ENCODE measurements around the gene GNS. TPM values are rescaled to one million over a fixed set of nuclear protein-coding genes. Genes with fewer than 3 reads are reported as not detected.

Gene GNS
- total RNA-seq, 1 experiment from 2014 or later = 54.7 TPM

GRCh38 chr12:64756376-64756775, 2.8 kb downstream of the GNS start:
- no peaks in the 10 kb centered on the region for H3K27me3 Mint-ChIP-seq (ENCODE audit: insufficient read depth, unreplicated experiment)
- no peak for DNase-seq (ENCODE audit: unreplicated experiment)
- intact Hi-C loops (cut with micrococcal nuclease) = no loop called here
- H3K36me3 Mint-ChIP-seq (ENCODE audit: insufficient read depth, unreplicated experiment) = peaks cover 11% of the 10 kb centered on the region
- ChIA-PET POLR2A (interaction anchor here (0.6 to 1.8 kb wide), 3 partner anchors 8 to 911 kb away, joined by 3 to 7 read pairs (median 6); no protein-coding TSS in a partner anchor), CTCF (interaction anchor here (0.6 to 2.2 kb wide), 4 partner anchors 9 to 482 kb away, joined by 3 to 10 read pairs (median 5); no protein-coding TSS in a partner anchor)
- H3K4me1 Mint-ChIP-seq (ENCODE audit: insufficient read depth, unreplicated experiment) = peaks cover 10% of the 10 kb centered on the region
- no peak overlapping the region for H3K4me3 Mint-ChIP-seq (ENCODE audit: unreplicated experiment)
- no TSS peak for BruUV-seq (replicated peaks)
- TF ChIP-seq, protein P1, sequence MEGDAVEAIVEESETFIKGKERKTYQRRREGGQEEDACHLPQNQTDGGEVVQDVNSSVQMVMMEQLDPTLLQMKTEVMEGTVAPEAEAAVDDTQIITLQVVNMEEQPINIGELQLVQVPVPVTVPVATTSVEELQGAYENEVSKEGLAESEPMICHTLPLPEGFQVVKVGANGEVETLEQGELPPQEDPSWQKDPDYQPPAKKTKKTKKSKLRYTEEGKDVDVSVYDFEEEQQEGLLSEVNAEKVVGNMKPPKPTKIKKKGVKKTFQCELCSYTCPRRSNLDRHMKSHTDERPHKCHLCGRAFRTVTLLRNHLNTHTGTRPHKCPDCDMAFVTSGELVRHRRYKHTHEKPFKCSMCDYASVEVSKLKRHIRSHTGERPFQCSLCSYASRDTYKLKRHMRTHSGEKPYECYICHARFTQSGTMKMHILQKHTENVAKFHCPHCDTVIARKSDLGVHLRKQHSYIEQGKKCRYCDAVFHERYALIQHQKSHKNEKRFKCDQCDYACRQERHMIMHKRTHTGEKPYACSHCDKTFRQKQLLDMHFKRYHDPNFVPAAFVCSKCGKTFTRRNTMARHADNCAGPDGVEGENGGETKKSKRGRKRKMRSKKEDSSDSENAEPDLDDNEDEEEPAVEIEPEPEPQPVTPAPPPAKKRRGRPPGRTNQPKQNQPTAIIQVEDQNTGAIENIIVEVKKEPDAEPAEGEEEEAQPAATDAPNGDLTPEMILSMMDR (IDR thresholded peaks at IDR 0.05; ENCODE audit: unreplicated experiment) = no peak
- H3K27ac Mint-ChIP-seq (ENCODE audit: low read depth, unreplicated experiment) = no peak overlapping the region
- H3K9me3 Mint-ChIP-seq (ENCODE audit: unreplicated experiment) = no peaks in the 10 kb centered on the region

GRCh38 chr12:64753427-64753826, 5.8 kb downstream of the GNS start:
- H3K27ac Mint-ChIP-seq (ENCODE audit: low read depth, unreplicated experiment) = no peak overlapping the region
- no peak overlapping the region for H3K4me3 Mint-ChIP-seq (ENCODE audit: unreplicated experiment)
- H3K9me3 Mint-ChIP-seq (ENCODE audit: unreplicated experiment) = no peaks in the 10 kb centered on the region
- no peak for DNase-seq (ENCODE audit: unreplicated experiment)
- BruUV-seq (replicated peaks) = no TSS peak
- CTCF ChIA-PET = interaction anchor here (1.1 kb wide), 1 partner anchor 144 kb away, joined by 3 read pairs; no protein-coding TSS in a partner anchor
- intact Hi-C loops (cut with micrococcal nuclease) = no loop called here
- H3K27me3 Mint-ChIP-seq (ENCODE audit: insufficient read depth, unreplicated experiment) = no peaks in the 10 kb centered on the region
- peaks cover 34% of the 10 kb centered on the region for H3K36me3 Mint-ChIP-seq (ENCODE audit: insufficient read depth, unreplicated experiment)
- no peaks in the 10 kb centered on the region for H3K4me1 Mint-ChIP-seq (ENCODE audit: insufficient read depth, unreplicated experiment)
- POLR2A ChIA-PET = no interaction called here
- TF ChIP-seq, protein P1 (IDR thresholded peaks at IDR 0.05; ENCODE audit: unreplicated experiment) = no peak

- Mint-ChIP-seq H3K4me3 (ENCODE audit: unreplicated experiment) (no peak overlapping the region), H3K27ac (ENCODE audit: low read depth, unreplicated experiment) (no peak overlapping the region), H3K4me1 (ENCODE audit: insufficient read depth, unreplicated experiment) (no peaks in the 10 kb centered on the region), H3K27me3 (ENCODE audit: insufficient read depth, unreplicated experiment) (no peaks in the 10 kb centered on the region), H3K9me3 (ENCODE audit: unreplicated experiment) (no peaks in the 10 kb centered on the region), H3K36me3 (ENCODE audit: insufficient read depth, unreplicated experiment) (peaks cover 34% of the 10 kb centered on the region)
- intact Hi-C loops (cut with micrococcal nuclease) = no loop called here
- CTCF ChIA-PET = interaction anchor here (0.6 kb wide), 1 partner anchor 1656 kb away, joined by 3 read pairs; no protein-coding TSS in a partner anchor
- no TSS peak for BruUV-seq (replicated peaks)
- no peak for DNase-seq (ENCODE audit: unreplicated experiment)
- POLR2A ChIA-PET = interaction anchor here (1.2 kb wide), 1 partner anchor 9 kb away, joined by 3 read pairs; no protein-coding TSS in a partner anchor
- TF ChIP-seq, protein P1 (IDR thresholded peaks at IDR 0.05; ENCODE audit: unreplicated experiment) = no peak
These were observed 6.4 kb downstream of the GNS start for GRCh38 chr12:64752833-64753238.

DNA sequence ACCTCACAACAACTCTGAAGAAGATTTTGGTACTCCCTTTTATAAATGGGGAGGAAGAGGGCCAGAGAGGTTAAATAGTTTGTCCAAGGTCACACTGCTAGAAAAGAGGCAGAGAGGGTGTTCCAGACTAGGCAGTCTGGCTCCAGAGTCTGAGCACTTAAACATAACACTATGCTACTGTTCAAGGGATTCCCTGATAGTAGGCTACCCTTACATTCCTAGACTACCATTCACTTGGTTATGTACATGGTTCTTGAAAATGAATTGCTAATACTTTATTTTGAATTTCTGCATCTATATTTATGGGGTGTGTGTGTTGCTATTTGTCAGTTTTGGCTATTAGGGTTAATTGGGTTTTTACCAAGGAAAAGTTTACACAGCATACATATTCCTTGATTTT, 7.2 kb downstream of the GNS start:
- peaks cover 4% of the 10 kb centered on the region for H3K4me1 Mint-ChIP-seq (ENCODE audit: insufficient read depth, unreplicated experiment)
- no peaks in the 10 kb centered on the region for H3K9me3 Mint-ChIP-seq (ENCODE audit: unreplicated experiment)
- TF ChIP-seq, protein P1 (IDR thresholded peaks at IDR 0.05; ENCODE audit: unreplicated experiment) = no peak
- no peaks in the 10 kb centered on the region for H3K27me3 Mint-ChIP-seq (ENCODE audit: insufficient read depth, unreplicated experiment)
- POLR2A ChIA-PET = interaction anchor here (1.2 kb wide), 1 partner anchor 8 kb away, joined by 3 read pairs; no protein-coding TSS in a partner anchor
- no TSS peak for BruUV-seq (replicated peaks)
- intact Hi-C loops (cut with micrococcal nuclease) = no loop called here
- H3K4me3 Mint-ChIP-seq (ENCODE audit: unreplicated experiment) = no peak overlapping the region
- DNase-seq (ENCODE audit: unreplicated experiment) = no peak
- CTCF ChIA-PET = no interaction called here
- H3K36me3 Mint-ChIP-seq (ENCODE audit: insufficient read depth, unreplicated experiment) = peaks cover 34% of the 10 kb centered on the region
- H3K27ac Mint-ChIP-seq (ENCODE audit: low read depth, unreplicated experiment) = no peak overlapping the region

Data from MCF 10A (cell line).